Mesendoderm (in vitro differentiated cells): ENCODE data around the gene ARMC3.

Source experiments
- DNase-seq: peaks from one replicate; pipeline ENCODE4 v3.0.0; 2013
- H2AK5ac ChIP-seq: 2 replicates; pipeline ENCODE4 v1.6.1; 2013; ENCODE audit warnings: low read length, inconsistent platforms
- H2BK120ac ChIP-seq: 2 replicates; pipeline ENCODE4 v1.6.1; 2013; ENCODE audit warnings: low read depth, mild to moderate bottlenecking, low read length, moderate library complexity, mixed read lengths
- H2BK15ac ChIP-seq: replicated peaks from 2 replicates; pipeline ENCODE4 v1.6.1; 2013; ENCODE audit warnings: low read depth, mild to moderate bottlenecking, moderate library complexity
- H2BK5ac ChIP-seq: 2 replicates; pipeline ENCODE4 v1.6.1; 2013; ENCODE audit warnings: low read length, inconsistent platforms
- H3K18ac ChIP-seq: 2 replicates; pipeline ENCODE4 v1.6.1; 2013; ENCODE audit warnings: mild to moderate bottlenecking, low read length, mixed read lengths
- H3K23ac ChIP-seq: one replicate; pipeline ENCODE4 v1.6.1; 2013; ENCODE audit warnings: low read length
- H3K27ac ChIP-seq: 2 replicates; pipeline ENCODE4 v1.5.1; 2013; ENCODE audit warnings: low read depth, mild to moderate bottlenecking, inconsistent platforms, low read length, moderate library complexity
- H3K27me3 ChIP-seq: 2 replicates; pipeline ENCODE4 v1.6.1; 2013; ENCODE audit warnings: low read length, control low read depth, mild to moderate bottlenecking, inconsistent platforms; ENCODE audit not compliant: insufficient read depth, poor library complexity
- H3K36me3 ChIP-seq: 2 replicates; pipeline ENCODE4 v1.6.1; 2013; ENCODE audit warnings: low read length, inconsistent platforms; ENCODE audit not compliant: control insufficient read depth, insufficient read depth
- H3K4ac ChIP-seq: one replicate; pipeline ENCODE4 v1.6.1; 2013; ENCODE audit warnings: low read depth, mild to moderate bottlenecking, low read length, moderate library complexity
- H3K4me1 ChIP-seq: 2 replicates; pipeline ENCODE4 v1.6.1; 2013; ENCODE audit warnings: low read depth, low read length, inconsistent platforms; ENCODE audit not compliant: control insufficient read depth
- H3K4me2 ChIP-seq: 2 replicates; pipeline ENCODE4 v1.6.1; 2013; ENCODE audit warnings: low read length
- H3K4me3 ChIP-seq: 2 replicates; pipeline ENCODE4 v1.5.1; 2013; ENCODE audit warnings: mild to moderate bottlenecking, low read length
- H3K56ac ChIP-seq: one replicate; pipeline ENCODE4 v1.6.1; 2013; ENCODE audit warnings: low read length
- H3K79me1 ChIP-seq: 2 replicates; pipeline ENCODE4 v1.6.1; 2013; ENCODE audit warnings: low read length, inconsistent platforms
- H3K79me2 ChIP-seq: 2 replicates; pipeline ENCODE4 v1.6.1; 2013; ENCODE audit warnings: mild to moderate bottlenecking, low read length; ENCODE audit not compliant: control insufficient read depth, insufficient read depth
- H3K9ac ChIP-seq: 2 replicates; pipeline ENCODE4 v1.6.1; 2013; ENCODE audit warnings: low read length, inconsistent platforms
- H4K5ac ChIP-seq: one replicate; pipeline ENCODE4 v1.6.1; 2013; ENCODE audit warnings: low read length
- H4K8ac ChIP-seq: one replicate; pipeline ENCODE4 v1.6.1; 2013; ENCODE audit warnings: low read depth, mild to moderate bottlenecking, control low read depth, low read length, moderate library complexity
- WGBS: extraction: QIAGEN DNeasy Blood & Tissue Kit; methylation state at CpG from one replicate; pipeline ENCODE4 v1.1.7; 2013; ENCODE audit warnings: low lambda C conversion rate, missing lambda C conversion rate; ENCODE audit not compliant: insufficient coverage; ENCODE audit errors: extremely low coverage; 5-methylcytosine and 5-hydroxymethylcytosine counted together

ARMC3 gene

GRCh38 chr10:22998091-22998490 lies 70.2 kb downstream of the ARMC3 start:
- H2AK5ac ChIP-seq = no peak overlapping the region
- no CpG with 5 or more reads among the region's 12 CpGs for WGBS
- H3K18ac ChIP-seq = no peak overlapping the region
- no peak overlapping the region for H2BK120ac ChIP-seq
- no peaks in the 10 kb centered on the region for H3K79me2 ChIP-seq
- H3K56ac ChIP-seq = no peak overlapping the region
- H4K5ac ChIP-seq = no peak overlapping the region
- H3K36me3 ChIP-seq = no peaks in the 10 kb centered on the region
- no peaks in the 10 kb centered on the region for H3K79me1 ChIP-seq
- H3K9ac ChIP-seq = no peak overlapping the region
- no peak overlapping the region for H4K8ac ChIP-seq
- H3K4me2 ChIP-seq = no peak overlapping the region
- H3K27me3 ChIP-seq = no peaks in the 10 kb centered on the region
- no peak overlapping the region for H2BK5ac ChIP-seq
- no peak for DNase-seq
- H3K4me3 ChIP-seq = no peak overlapping the region
- H3K23ac ChIP-seq = no peak overlapping the region
- no peaks in the 10 kb centered on the region for H3K4me1 ChIP-seq
- no peak overlapping the region for H3K4ac ChIP-seq
- H3K27ac ChIP-seq = no peak overlapping the region
- H2BK15ac ChIP-seq = no peak overlapping the region

- no peak for DNase-seq
- Histone ChIP-seq H3K18ac (no peak overlapping the region), H3K27ac (no peak overlapping the region), H3K27me3 (no peaks in the 10 kb centered on the region), H2BK15ac (no peak overlapping the region), H3K9ac (no peak overlapping the region), H3K23ac (no peak overlapping the region), H3K36me3 (no peaks in the 10 kb centered on the region), H3K79me1 (no peaks in the 10 kb centered on the region), H3K4ac (no peak overlapping the region), H4K8ac (no peak overlapping the region), H4K5ac (no peak overlapping the region), H3K79me2 (no peaks in the 10 kb centered on the region), H3K4me3 (no peak overlapping the region), H2AK5ac (no peak overlapping the region), H3K4me1 (no peaks in the 10 kb centered on the region), H3K56ac (no peak overlapping the region), H2BK5ac (no peak overlapping the region), H3K4me2 (no peak overlapping the region), H2BK120ac (no peak overlapping the region)
- no CpG with 5 or more reads among the region's 2 CpGs for WGBS
Measured at GRCh38 chr10:22999942-23000341, 72.1 kb downstream of the ARMC3 start.

GRCh38 chr10:23001901-23002516 lies 74.2 kb downstream of the ARMC3 start:
- no peak overlapping the region for H3K4me3 ChIP-seq
- H3K18ac ChIP-seq = no peak overlapping the region
- H2BK15ac ChIP-seq = no peak overlapping the region
- H3K56ac ChIP-seq = no peak overlapping the region
- DNase-seq = peak; percentile 63
- no peak overlapping the region for H2BK5ac ChIP-seq
- H2BK120ac ChIP-seq = no peak overlapping the region
- H4K8ac ChIP-seq = no peak overlapping the region
- no peaks in the 10 kb centered on the region for H3K4me1 ChIP-seq
- no CpG with 5 or more reads among the region's 14 CpGs for WGBS
- H3K23ac ChIP-seq = no peak overlapping the region
- H3K4me2 ChIP-seq = no peak overlapping the region
- H3K36me3 ChIP-seq = no peaks in the 10 kb centered on the region
- no peaks in the 10 kb centered on the region for H3K79me1 ChIP-seq
- H3K79me2 ChIP-seq = no peaks in the 10 kb centered on the region
- no peak overlapping the region for H3K27ac ChIP-seq
- no peak overlapping the region for H4K5ac ChIP-seq
- no peak overlapping the region for H3K4ac ChIP-seq
- H3K9ac ChIP-seq = no peak overlapping the region
- no peaks in the 10 kb centered on the region for H3K27me3 ChIP-seq
- H2AK5ac ChIP-seq = no peak overlapping the region

GRCh38 chr10:23005150-23005549 lies 77.3 kb downstream of the ARMC3 start:
- no peak for DNase-seq
- Histone ChIP-seq H2BK5ac (no peak overlapping the region), H2BK15ac (no peak overlapping the region), H4K5ac (no peak overlapping the region), H3K4me3 (no peak overlapping the region), H3K4me1 (no peaks in the 10 kb centered on the region), H2BK120ac (no peak overlapping the region), H3K56ac (no peak overlapping the region), H3K79me1 (no peaks in the 10 kb centered on the region), H3K27ac (no peak overlapping the region), H4K8ac (no peak overlapping the region), H2AK5ac (no peak overlapping the region), H3K27me3 (no peaks in the 10 kb centered on the region), H3K36me3 (no peaks in the 10 kb centered on the region), H3K4ac (no peak overlapping the region), H3K4me2 (no peak overlapping the region), H3K9ac (no peak overlapping the region), H3K23ac (no peak overlapping the region), H3K79me2 (no peaks in the 10 kb centered on the region), H3K18ac (no peak overlapping the region)
- WGBS = no CpG with 5 or more reads among the region's 12 CpGs

GRCh38 chr10:23013581-23014335 lies 85.9 kb downstream of the ARMC3 start:
- H3K56ac ChIP-seq = no peak overlapping the region
- no peaks in the 10 kb centered on the region for H3K27me3 ChIP-seq
- H3K4me2 ChIP-seq = no peak overlapping the region
- H3K4me3 ChIP-seq = no peak overlapping the region
- no peak overlapping the region for H3K27ac ChIP-seq
- DNase-seq = no peak
- no peaks in the 10 kb centered on the region for H3K79me2 ChIP-seq
- H2BK5ac ChIP-seq = no peak overlapping the region
- no peak overlapping the region for H2BK120ac ChIP-seq
- H2AK5ac ChIP-seq = no peak overlapping the region
- H3K4ac ChIP-seq = no peak overlapping the region
- no peak overlapping the region for H2BK15ac ChIP-seq
- H3K79me1 ChIP-seq = no peaks in the 10 kb centered on the region
- no peak overlapping the region for H3K9ac ChIP-seq
- no peak overlapping the region for H4K5ac ChIP-seq
- no peak overlapping the region for H3K18ac ChIP-seq
- no peaks in the 10 kb centered on the region for H3K36me3 ChIP-seq
- no peak overlapping the region for H3K23ac ChIP-seq
- no peaks in the 10 kb centered on the region for H3K4me1 ChIP-seq
- no peak overlapping the region for H4K8ac ChIP-seq
- no CpG with 5 or more reads among the region's 3 CpGs for WGBS
